Measurements from ENCODE around the gene OR51B2. TPM values are rescaled to one million over a fixed set of nuclear protein-coding genes. Genes with fewer than 3 reads are reported as not detected.

The OR51B2 gene
- total RNA-seq, 1 donor from 2014 or later = not detected

- no peak for DNase-seq (ENCODE audit: low spot score)
Observed at GRCh38 chr11:5282628-5283027, 41.5 kb downstream of the OR51B2 start.

- no peak for DNase-seq (ENCODE audit: low spot score)
Observed at GRCh38 chr11:5281596-5281995, 42.5 kb downstream of the OR51B2 start.

- DNase-seq (ENCODE audit: low spot score) = peak; percentile 27
Observed at GRCh38 chr11:5280582-5281102, 43.5 kb downstream of the OR51B2 start.

- no peak for DNase-seq (ENCODE audit: low spot score)
Observed at GRCh38 chr11:5279471-5280090, 44.5 kb downstream of the OR51B2 start.

- DNase-seq (ENCODE audit: low spot score) = no peak
Observed at GRCh38 chr11:5277807-5278382, 46.2 kb downstream of the OR51B2 start.

GRCh38 chr11:5276697-5277096, 47.4 kb downstream of the OR51B2 start:
- DNase-seq (ENCODE audit: low spot score) = no peak

- no peak for DNase-seq (ENCODE audit: low spot score)
Observed at GRCh38 chr11:5275369-5276110, 48.6 kb downstream of the OR51B2 start.

GRCh38 chr11:5274395-5274794, 49.7 kb downstream of the OR51B2 start:
- no peak for DNase-seq (ENCODE audit: low spot score)

Other genes with a start within 250 kb of the OR51B2 start
- not detected for gene OR52A5, start 185.9 kb downstream of the OR51B2 start, total RNA-seq
- not detected for gene OR52A1, start 169.5 kb downstream of the OR51B2 start, total RNA-seq
- not detected for gene OR51V1, start 123.6 kb downstream of the OR51B2 start, total RNA-seq
- 65.9 TPM for gene HBB, start 97.2 kb downstream of the OR51B2 start, total RNA-seq
- gene HBD, start 89.8 kb downstream of the OR51B2 start, total RNA-seq = 0.72 TPM
- gene HBG1, start 74.4 kb downstream of the OR51B2 start, total RNA-seq = 3.3 TPM
- gene HBG2, start 69.5 kb downstream of the OR51B2 start, total RNA-seq = 13.2 TPM
- gene HBE1, start 54.4 kb downstream of the OR51B2 start, total RNA-seq = 4.0 TPM
- gene OR51B4, start 22.4 kb downstream of the OR51B2 start, total RNA-seq = 0.23 TPM
- gene OR51B5, start 19.2 kb upstream of the OR51B2 start, total RNA-seq = 0.37 TPM
- not detected for gene OR51B6, start 27.2 kb upstream of the OR51B2 start, total RNA-seq
- not detected for gene OR51M1, start 59.5 kb upstream of the OR51B2 start, total RNA-seq
- gene OR51Q1, start 97.8 kb upstream of the OR51B2 start, total RNA-seq = not detected
- gene OR51I1, start 117.2 kb upstream of the OR51B2 start, total RNA-seq = 0.23 TPM
- gene OR51I2, start 125.0 kb upstream of the OR51B2 start, total RNA-seq = not detected
- not detected for gene OR52D1, start 164.4 kb upstream of the OR51B2 start, total RNA-seq
- 0.26 TPM for gene UBQLN3, start 185.7 kb upstream of the OR51B2 start, total RNA-seq
- gene UBQLNL, start 192.4 kb upstream of the OR51B2 start, total RNA-seq = 0.69 TPM
- gene OR52H1, start 224.2 kb upstream of the OR51B2 start, total RNA-seq = not detected

Measured in mucosa of gallbladder (tissue), 1 donor.